HEK293 (cell line): ENCODE measurements around the gene PRXL2B.

ENCODE experiments used
- YY1 ChIP-seq: fragments of 450-650 bp; formaldehyde crosslinking; IDR thresholded peaks from 2 replicates; pipeline ENCODE4 v1.5.1; 2018; ENCODE audit warnings: missing biosample characterization, missing genetic modification characterization
- ZFP37 ChIP-seq: fragments of 450-650 bp; formaldehyde crosslinking; IDR thresholded peaks from 2 replicates; pipeline ENCODE4 v1.5.1; 2016; ENCODE audit warnings: missing biosample characterization, missing genetic modification characterization
- ZNF274 ChIP-seq, 2 experiments: fragments of 200-500 bp in 1 of 2; fragments of 450-650 bp in 1 of 2; sonication (Bioruptor generic) in 1 of 2; formaldehyde crosslinking in 1 of 2; IDR thresholded peaks; 2 replicates each; pipeline versions ENCODE4 v1.5.1 to v1.6.1; 2014 to 2016; ENCODE audit warnings: borderline replicate concordance in 1 of 2, inconsistent platforms in 1 of 2, low read length in 1 of 2, missing biosample characterization in 1 of 2, missing genetic modification characterization in 1 of 2
- ZNF473 ChIP-seq: fragments of 450-650 bp; formaldehyde crosslinking; IDR thresholded peaks from 2 replicates; pipeline ENCODE4 v1.5.1; 2017; ENCODE audit warnings: missing biosample characterization, missing genetic modification characterization
- ZNF561 ChIP-seq: fragments of 450-650 bp; IDR thresholded peaks from 2 replicates; pipeline ENCODE4 v1.5.1; 2018; ENCODE audit warnings: missing biosample characterization, missing genetic modification characterization, borderline replicate concordance
- TF ChIP-seq, protein P1 (sequence below): fragments of 450-650 bp; formaldehyde crosslinking; IDR thresholded peaks from 2 replicates; pipeline ENCODE4 v1.5.1; 2016; ENCODE audit warnings: missing biosample characterization, missing genetic modification characterization
- TF ChIP-seq, protein P2 (sequence below): fragments of 450-650 bp; formaldehyde crosslinking; IDR thresholded peaks from 2 replicates; pipeline ENCODE4 v1.5.1; 2016; ENCODE audit warnings: missing biosample characterization, missing genetic modification characterization
- TF ChIP-seq, protein P3 (sequence below): fragments of 450-650 bp; formaldehyde crosslinking; IDR thresholded peaks from 2 replicates; pipeline ENCODE4 v1.5.1; 2017; ENCODE audit warnings: missing biosample characterization, mild to moderate bottlenecking, missing genetic modification characterization, moderate library complexity
- TF ChIP-seq, protein P4 (sequence below): fragments of 450-650 bp; formaldehyde crosslinking; IDR thresholded peaks from 2 replicates; pipeline ENCODE4 v1.5.1; 2016; ENCODE audit warnings: missing biosample characterization, missing genetic modification characterization, borderline replicate concordance
- TF ChIP-seq, protein P5 (sequence below): fragments of 450-650 bp; formaldehyde crosslinking; IDR thresholded peaks from 2 replicates; pipeline ENCODE4 v1.5.1; 2017; ENCODE audit warnings: missing biosample characterization, missing genetic modification characterization
- TF ChIP-seq, protein P6 (sequence below): fragments of 450-650 bp; formaldehyde crosslinking; optimal IDR thresholded peaks from 2 replicates; pipeline ENCODE3; 2016; ENCODE audit warnings: missing biosample characterization, mild to moderate bottlenecking, missing genetic modification characterization

DNA sequence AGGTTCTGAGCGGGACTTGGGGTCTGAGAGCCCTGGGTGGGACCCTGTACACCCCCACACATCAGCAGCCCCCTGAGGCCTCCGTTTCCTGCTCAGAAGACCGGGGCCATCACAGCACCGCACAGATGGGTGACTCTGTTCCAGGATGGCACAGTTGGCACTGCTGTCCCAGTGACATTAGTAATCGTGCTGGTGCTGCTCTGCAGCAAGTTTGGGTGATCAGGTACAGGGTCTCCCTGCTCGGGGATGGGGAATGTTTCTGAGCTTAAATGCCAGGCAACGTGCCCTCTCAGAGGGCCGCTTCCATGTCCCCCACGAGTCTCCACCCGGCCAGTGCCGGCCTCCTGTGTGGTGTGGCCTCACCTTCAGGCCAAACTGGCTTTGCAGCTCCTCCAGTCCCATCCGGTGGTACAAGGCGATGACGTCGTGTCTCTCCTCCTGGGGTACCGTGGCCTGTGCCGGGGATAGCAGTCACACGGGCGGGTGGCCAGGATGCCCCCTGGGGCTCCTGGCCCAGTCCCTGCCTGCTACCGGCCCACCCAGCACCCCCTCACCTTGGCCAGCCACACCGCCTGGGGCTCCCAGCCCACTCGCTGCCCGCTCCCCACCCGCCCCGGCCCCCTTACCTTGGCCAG lies 17.1 kb downstream of the PRXL2B start:
- TF ChIP-seq, protein P1, sequence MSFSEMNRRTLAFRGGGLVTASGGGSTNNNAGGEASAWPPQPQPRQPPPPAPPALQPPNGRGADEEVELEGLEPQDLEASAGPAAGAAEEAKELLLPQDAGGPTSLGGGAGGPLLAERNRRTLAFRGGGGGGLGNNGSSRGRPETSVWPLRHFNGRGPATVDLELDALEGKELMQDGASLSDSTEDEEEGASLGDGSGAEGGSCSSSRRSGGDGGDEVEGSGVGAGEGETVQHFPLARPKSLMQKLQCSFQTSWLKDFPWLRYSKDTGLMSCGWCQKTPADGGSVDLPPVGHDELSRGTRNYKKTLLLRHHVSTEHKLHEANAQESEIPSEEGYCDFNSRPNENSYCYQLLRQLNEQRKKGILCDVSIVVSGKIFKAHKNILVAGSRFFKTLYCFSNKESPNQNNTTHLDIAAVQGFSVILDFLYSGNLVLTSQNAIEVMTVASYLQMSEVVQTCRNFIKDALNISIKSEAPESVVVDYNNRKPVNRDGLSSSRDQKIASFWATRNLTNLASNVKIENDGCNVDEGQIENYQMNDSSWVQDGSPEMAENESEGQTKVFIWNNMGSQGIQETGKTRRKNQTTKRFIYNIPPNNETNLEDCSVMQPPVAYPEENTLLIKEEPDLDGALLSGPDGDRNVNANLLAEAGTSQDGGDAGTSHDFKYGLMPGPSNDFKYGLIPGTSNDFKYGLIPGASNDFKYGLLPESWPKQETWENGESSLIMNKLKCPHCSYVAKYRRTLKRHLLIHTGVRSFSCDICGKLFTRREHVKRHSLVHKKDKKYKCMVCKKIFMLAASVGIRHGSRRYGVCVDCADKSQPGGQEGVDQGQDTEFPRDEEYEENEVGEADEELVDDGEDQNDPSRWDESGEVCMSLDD (tag by site-specific recombination), result no peak
- TF ChIP-seq, protein P2, sequence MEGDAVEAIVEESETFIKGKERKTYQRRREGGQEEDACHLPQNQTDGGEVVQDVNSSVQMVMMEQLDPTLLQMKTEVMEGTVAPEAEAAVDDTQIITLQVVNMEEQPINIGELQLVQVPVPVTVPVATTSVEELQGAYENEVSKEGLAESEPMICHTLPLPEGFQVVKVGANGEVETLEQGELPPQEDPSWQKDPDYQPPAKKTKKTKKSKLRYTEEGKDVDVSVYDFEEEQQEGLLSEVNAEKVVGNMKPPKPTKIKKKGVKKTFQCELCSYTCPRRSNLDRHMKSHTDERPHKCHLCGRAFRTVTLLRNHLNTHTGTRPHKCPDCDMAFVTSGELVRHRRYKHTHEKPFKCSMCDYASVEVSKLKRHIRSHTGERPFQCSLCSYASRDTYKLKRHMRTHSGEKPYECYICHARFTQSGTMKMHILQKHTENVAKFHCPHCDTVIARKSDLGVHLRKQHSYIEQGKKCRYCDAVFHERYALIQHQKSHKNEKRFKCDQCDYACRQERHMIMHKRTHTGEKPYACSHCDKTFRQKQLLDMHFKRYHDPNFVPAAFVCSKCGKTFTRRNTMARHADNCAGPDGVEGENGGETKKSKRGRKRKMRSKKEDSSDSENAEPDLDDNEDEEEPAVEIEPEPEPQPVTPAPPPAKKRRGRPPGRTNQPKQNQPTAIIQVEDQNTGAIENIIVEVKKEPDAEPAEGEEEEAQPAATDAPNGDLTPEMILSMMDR (tag by site-specific recombination), result no peak
- TF ChIP-seq YY1, result no peak
- no peak for TF ChIP-seq ZNF473 (tag by site-specific recombination)
- TF ChIP-seq ZFP37 (tag by site-specific recombination), result no peak
- no peak for TF ChIP-seq ZNF561
- TF ChIP-seq, protein P3, sequence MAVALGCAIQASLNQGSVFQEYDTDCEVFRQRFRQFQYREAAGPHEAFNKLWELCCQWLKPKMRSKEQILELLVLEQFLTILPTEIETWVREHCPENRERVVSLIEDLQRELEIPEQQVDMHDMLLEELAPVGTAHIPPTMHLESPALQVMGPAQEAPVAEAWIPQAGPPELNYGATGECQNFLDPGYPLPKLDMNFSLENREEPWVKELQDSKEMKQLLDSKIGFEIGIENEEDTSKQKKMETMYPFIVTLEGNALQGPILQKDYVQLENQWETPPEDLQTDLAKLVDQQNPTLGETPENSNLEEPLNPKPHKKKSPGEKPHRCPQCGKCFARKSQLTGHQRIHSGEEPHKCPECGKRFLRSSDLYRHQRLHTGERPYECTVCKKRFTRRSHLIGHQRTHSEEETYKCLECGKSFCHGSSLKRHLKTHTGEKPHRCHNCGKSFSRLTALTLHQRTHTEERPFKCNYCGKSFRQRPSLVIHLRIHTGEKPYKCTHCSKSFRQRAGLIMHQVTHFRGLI, result no peak
- TF ChIP-seq, protein P4, sequence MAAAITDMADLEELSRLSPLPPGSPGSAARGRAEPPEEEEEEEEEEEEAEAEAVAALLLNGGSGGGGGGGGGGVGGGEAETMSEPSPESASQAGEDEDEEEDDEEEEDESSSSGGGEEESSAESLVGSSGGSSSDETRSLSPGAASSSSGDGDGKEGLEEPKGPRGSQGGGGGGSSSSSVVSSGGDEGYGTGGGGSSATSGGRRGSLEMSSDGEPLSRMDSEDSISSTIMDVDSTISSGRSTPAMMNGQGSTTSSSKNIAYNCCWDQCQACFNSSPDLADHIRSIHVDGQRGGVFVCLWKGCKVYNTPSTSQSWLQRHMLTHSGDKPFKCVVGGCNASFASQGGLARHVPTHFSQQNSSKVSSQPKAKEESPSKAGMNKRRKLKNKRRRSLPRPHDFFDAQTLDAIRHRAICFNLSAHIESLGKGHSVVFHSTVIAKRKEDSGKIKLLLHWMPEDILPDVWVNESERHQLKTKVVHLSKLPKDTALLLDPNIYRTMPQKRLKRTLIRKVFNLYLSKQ (tag by site-specific recombination), result no peak
- TF ChIP-seq, protein P5, sequence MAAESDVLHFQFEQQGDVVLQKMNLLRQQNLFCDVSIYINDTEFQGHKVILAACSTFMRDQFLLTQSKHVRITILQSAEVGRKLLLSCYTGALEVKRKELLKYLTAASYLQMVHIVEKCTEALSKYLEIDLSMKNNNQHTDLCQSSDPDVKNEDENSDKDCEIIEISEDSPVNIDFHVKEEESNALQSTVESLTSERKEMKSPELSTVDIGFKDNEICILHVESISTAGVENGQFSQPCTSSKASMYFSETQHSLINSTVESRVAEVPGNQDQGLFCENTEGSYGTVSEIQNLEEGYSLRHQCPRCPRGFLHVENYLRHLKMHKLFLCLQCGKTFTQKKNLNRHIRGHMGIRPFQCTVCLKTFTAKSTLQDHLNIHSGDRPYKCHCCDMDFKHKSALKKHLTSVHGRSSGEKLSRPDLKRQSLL, result no peak
- TF ChIP-seq, protein P6, sequence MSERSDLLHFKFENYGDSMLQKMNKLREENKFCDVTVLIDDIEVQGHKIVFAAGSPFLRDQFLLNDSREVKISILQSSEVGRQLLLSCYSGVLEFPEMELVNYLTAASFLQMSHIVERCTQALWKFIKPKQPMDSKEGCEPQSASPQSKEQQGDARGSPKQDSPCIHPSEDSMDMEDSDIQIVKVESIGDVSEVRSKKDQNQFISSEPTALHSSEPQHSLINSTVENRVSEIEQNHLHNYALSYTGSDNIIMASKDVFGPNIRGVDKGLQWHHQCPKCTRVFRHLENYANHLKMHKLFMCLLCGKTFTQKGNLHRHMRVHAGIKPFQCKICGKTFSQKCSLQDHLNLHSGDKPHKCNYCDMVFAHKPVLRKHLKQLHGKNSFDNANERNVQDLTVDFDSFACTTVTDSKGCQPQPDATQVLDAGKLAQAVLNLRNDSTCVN (tag by site-specific recombination), result no peak
- TF ChIP-seq ZNF274 (IDR thresholded peaks at IDR 0.05; ENCODE audit: low read length), result no peak
- TF ChIP-seq ZNF274 (tag by site-specific recombination; IDR thresholded peaks at IDR 0.05; ENCODE audit: borderline replicate concordance), result no peak
